IPS DF 6.9 (cell line): ENCODE measurements around the gene UPK3BL2.
"Not testable (repeated sequence)": the region's sequence is repeated elsewhere in the genome, so short reads cannot be mapped to it uniquely, and the experiment has no call there.

Experiments
- DNase-seq: peaks from one replicate; pipeline ENCODE4 v3.0.0-alpha.2; 2013; ENCODE audit warnings: low read depth, low spot score
- H3K27ac ChIP-seq: one replicate; pipeline ENCODE4 v1.5.1; 2013; ENCODE audit warnings: low read length, control low read depth
- H3K27me3 ChIP-seq: 2 replicates; pipeline ENCODE4 v1.6.1; 2013; ENCODE audit warnings: mild to moderate bottlenecking, low read length; ENCODE audit not compliant: control insufficient read depth, insufficient read depth
- H3K36me3 ChIP-seq: 2 replicates; pipeline ENCODE4 v1.6.1; 2013; ENCODE audit warnings: low read length; ENCODE audit not compliant: control insufficient read depth, insufficient read depth
- H3K4me1 ChIP-seq: 2 replicates; pipeline ENCODE4 v1.6.1; 2013; ENCODE audit warnings: low read length; ENCODE audit not compliant: control insufficient read depth, insufficient read depth
- H3K4me3 ChIP-seq: 2 replicates; pipeline ENCODE4 v1.5.1; 2013; ENCODE audit warnings: mild to moderate bottlenecking, low read length
- H3K9me3 ChIP-seq: 2 replicates; pipeline ENCODE4 v1.6.1; 2013; ENCODE audit warnings: low read length, inconsistent platforms; ENCODE audit not compliant: control insufficient read depth, insufficient read depth
- WGBS: extraction: QIAGEN DNeasy Blood & Tissue Kit; methylation state at CpG from one replicate; pipeline ENCODE4 v1.1.7; 2013; ENCODE audit warnings: mixed read lengths, missing lambda C conversion rate; ENCODE audit not compliant: insufficient read length, insufficient coverage; 5-methylcytosine and 5-hydroxymethylcytosine counted together

The UPK3BL2 gene

GRCh38 chr7:102511860-102512522, 31.5 kb downstream of the UPK3BL2 start:
- not testable (repeated sequence) for DNase-seq, H3K36me3 ChIP-seq, H3K9me3 ChIP-seq, H3K27me3 ChIP-seq, H3K4me3 ChIP-seq, H3K27ac ChIP-seq, H3K4me1 ChIP-seq
- WGBS: no CpG with 5 or more reads among the region's 30 CpGs

- not testable (repeated sequence) for H3K4me3 ChIP-seq, H3K27me3 ChIP-seq, H3K9me3 ChIP-seq, H3K36me3 ChIP-seq, H3K27ac ChIP-seq, DNase-seq, H3K4me1 ChIP-seq
- no CpG with 5 or more reads among the region's 8 CpGs for WGBS
Observed at GRCh38 chr7:102510575-102510974, 32.9 kb downstream of the UPK3BL2 start.

- H3K4me3 ChIP-seq, DNase-seq, H3K27me3 ChIP-seq, H3K9me3 ChIP-seq, H3K27ac ChIP-seq, H3K4me1 ChIP-seq, H3K36me3 ChIP-seq: not testable (repeated sequence)
- WGBS: no CpG with 5 or more reads among the region's 8 CpGs
Observed at GRCh38 chr7:102507410-102508088, 35.9 kb downstream of the UPK3BL2 start.

GRCh38 chr7:102505298-102506185, 38.0 kb downstream of the UPK3BL2 start:
- not testable (repeated sequence) for H3K27ac ChIP-seq, H3K4me3 ChIP-seq, H3K9me3 ChIP-seq, H3K27me3 ChIP-seq, H3K36me3 ChIP-seq, H3K4me1 ChIP-seq, DNase-seq
- no CpG with 5 or more reads among the region's 24 CpGs for WGBS

- H3K36me3 ChIP-seq, H3K27ac ChIP-seq, H3K4me1 ChIP-seq, H3K27me3 ChIP-seq, H3K4me3 ChIP-seq, DNase-seq, H3K9me3 ChIP-seq: not testable (repeated sequence)
- no CpG with 5 or more reads among the region's 12 CpGs for WGBS
Observed at GRCh38 chr7:102503141-102503540, 40.4 kb downstream of the UPK3BL2 start.

- H3K27me3 ChIP-seq, H3K27ac ChIP-seq, H3K9me3 ChIP-seq, H3K36me3 ChIP-seq, H3K4me3 ChIP-seq, DNase-seq, H3K4me1 ChIP-seq: not testable (repeated sequence)
- no CpG with 5 or more reads among the region's 16 CpGs for WGBS
Observed at GRCh38 chr7:102498321-102498720, 45.2 kb downstream of the UPK3BL2 start.

GRCh38 chr7:102497308-102497707, 46.2 kb downstream of the UPK3BL2 start:
- not testable (repeated sequence) for H3K4me1 ChIP-seq, H3K27me3 ChIP-seq, H3K36me3 ChIP-seq, H3K4me3 ChIP-seq, DNase-seq, H3K27ac ChIP-seq, H3K9me3 ChIP-seq
- no CpG with 5 or more reads among the region's 5 CpGs for WGBS

GRCh38 chr7:102496861-102497260, 46.6 kb downstream of the UPK3BL2 start:
- not testable (repeated sequence) for H3K4me3 ChIP-seq, DNase-seq, H3K27ac ChIP-seq, H3K9me3 ChIP-seq, H3K27me3 ChIP-seq, H3K4me1 ChIP-seq, H3K36me3 ChIP-seq
- no CpG with 5 or more reads among the region's 10 CpGs for WGBS

- not testable (repeated sequence) for DNase-seq, H3K9me3 ChIP-seq
Observed at GRCh38 chr7:102494473-102495149, 48.9 kb downstream of the UPK3BL2 start.

GRCh38 chr7:102494026-102494425, 49.5 kb downstream of the UPK3BL2 start:
- not testable (repeated sequence) for H3K9me3 ChIP-seq, H3K27ac ChIP-seq, H3K27me3 ChIP-seq, DNase-seq, H3K36me3 ChIP-seq, H3K4me1 ChIP-seq, H3K4me3 ChIP-seq
- WGBS: no CpG with 5 or more reads among the region's 15 CpGs

More at GRCh38 chr7:102494473-102495149, 48.9 kb downstream of the UPK3BL2 start:
- not testable (repeated sequence) for H3K4me1 ChIP-seq, H3K36me3 ChIP-seq, H3K27me3 ChIP-seq, H3K27ac ChIP-seq, H3K4me3 ChIP-seq
- WGBS: no CpG with 5 or more reads among the region's 67 CpGs
